ENCODE results near the gene NUP62CL.
"Not testable (repeated sequence)": the region's sequence is repeated elsewhere in the genome, so short reads cannot be mapped to it uniquely, and the experiment has no call there.

Gene NUP62CL

GRCh38 chrX:107205770-107206696 lies at the start of gene NUP62CL, which contains the start of gene DNAAF6:
NUP62CL (minus strand) TSS chrX:107206433; CDS start chrX:107175146, 31,287 bp downstream.
DNAAF6 (plus strand) TSS chrX:107206611; CDS start chrX:107212876, 6,265 bp downstream.
- DNase-seq = peak; percentile 71

GRCh38 chrX:107228486-107228819 lies 22.2 kb upstream of the NUP62CL start:
- no peak for DNase-seq

GRCh38 chrX:107227780-107228485 lies 21.7 kb upstream of the NUP62CL start:
- no peak for DNase-seq

GRCh38 chrX:107226757-107227156 lies 20.5 kb upstream of the NUP62CL start:
- no peak for DNase-seq

GRCh38 chrX:107213477-107213876 lies 7.2 kb upstream of the NUP62CL start:
- no peak for DNase-seq

- no peak for DNase-seq
Observed at GRCh38 chrX:107207943-107208342, 1.7 kb upstream of the NUP62CL start.

- DNase-seq = no peak
Observed at GRCh38 chrX:107207089-107207488, 856 bp upstream of the NUP62CL start.

GRCh38 chrX:107206697-107207065 lies 448 bp upstream of the NUP62CL start:
- no peak for DNase-seq

- DNase-seq = no peak
Observed at GRCh38 chrX:107204068-107204605, 2.1 kb downstream of the NUP62CL start.

- DNase-seq = no peak
Observed at GRCh38 chrX:107199491-107199890, 6.7 kb downstream of the NUP62CL start.

- not testable (repeated sequence) for DNase-seq
Observed at GRCh38 chrX:107198074-107198473, 8.2 kb downstream of the NUP62CL start.

- no peak for DNase-seq
Observed at GRCh38 chrX:107197319-107197718, 8.9 kb downstream of the NUP62CL start.

- DNase-seq = no peak
Observed at GRCh38 chrX:107171369-107172102, 34.7 kb downstream of the NUP62CL start.

- no peak for DNase-seq
Observed at GRCh38 chrX:107168712-107169111, 37.5 kb downstream of the NUP62CL start.

GRCh38 chrX:107168257-107168656 lies 38.0 kb downstream of the NUP62CL start:
- no peak for DNase-seq

- DNase-seq = no peak
Observed at GRCh38 chrX:107167163-107167921, 38.9 kb downstream of the NUP62CL start.

- DNase-seq = not testable (repeated sequence)
Observed at GRCh38 chrX:107157618-107158017, 48.6 kb downstream of the NUP62CL start.

GRCh38 chrX:107155621-107156430 lies 50.4 kb downstream of the NUP62CL start:
- not testable (repeated sequence) for DNase-seq

GRCh38 chrX:107154787-107155620 lies 51.2 kb downstream of the NUP62CL start:
- DNase-seq = peak; percentile 25

GRCh38 chrX:107153005-107153404 lies 53.2 kb downstream of the NUP62CL start:
- no peak for DNase-seq
